NCI-H2196 (cell line): ENCODE measurements around the gene SDK2.
"Not testable (repeated sequence)": the region's sequence is repeated elsewhere in the genome, so short reads cannot be mapped to it uniquely, and the experiment has no call there.

ENCODE experiments used
- DNase-seq: peaks from one replicate; lab custom pipeline; 2025; ENCODE audit not compliant: unreplicated experiment; lab: John Stamatoyannopoulos, UW

Gene SDK2

GRCh38 chr17:73337330-73337710 lies 306.9 kb downstream of the SDK2 start:
- DNase-seq = no peak

- DNase-seq = no peak
Observed at GRCh38 chr17:73336408-73337329, 307.6 kb downstream of the SDK2 start.

GRCh38 chr17:73335591-73336407 lies 308.4 kb downstream of the SDK2 start:
- DNase-seq = no peak

GRCh38 chr17:73334771-73335513 lies 309.3 kb downstream of the SDK2 start:
- no peak for DNase-seq

- DNase-seq = not testable (repeated sequence)
Observed at GRCh38 chr17:73333445-73333844, 310.8 kb downstream of the SDK2 start.

- DNase-seq = no peak
Observed at GRCh38 chr17:73331060-73331459, 313.2 kb downstream of the SDK2 start.

- no peak for DNase-seq
Observed at GRCh38 chr17:73327676-73328075, 316.6 kb downstream of the SDK2 start.

- no peak for DNase-seq
Observed at GRCh38 chr17:73325527-73325842, 318.8 kb downstream of the SDK2 start.

- DNase-seq = no peak
Observed at GRCh38 chr17:73324711-73325526, 319.3 kb downstream of the SDK2 start.

- DNase-seq = no peak
Observed at GRCh38 chr17:73324160-73324475, 320.1 kb downstream of the SDK2 start.

GRCh38 chr17:73323409-73324159 lies 320.7 kb downstream of the SDK2 start:
- no peak for DNase-seq

- DNase-seq = no peak
Observed at GRCh38 chr17:73320601-73321264, 323.5 kb downstream of the SDK2 start.

GRCh38 chr17:73319766-73320165 lies 324.5 kb downstream of the SDK2 start:
- no peak for DNase-seq

- no peak for DNase-seq
Observed at GRCh38 chr17:73318836-73319235, 325.4 kb downstream of the SDK2 start.

GRCh38 chr17:73318427-73318813 lies 325.8 kb downstream of the SDK2 start:
- no peak for DNase-seq

GRCh38 chr17:73317513-73318426 lies 326.5 kb downstream of the SDK2 start:
- no peak for DNase-seq

GRCh38 chr17:73316919-73317505 lies 327.2 kb downstream of the SDK2 start:
- no peak for DNase-seq

- DNase-seq = no peak
Observed at GRCh38 chr17:73315471-73315870, 328.8 kb downstream of the SDK2 start.
